B cell (primary cell): ENCODE results near the gene VPS35. TPM values are rescaled to one million over a fixed set of nuclear protein-coding genes. Genes with fewer than 3 reads are reported as not detected.

Experiments used
- ATAC-seq: fragments of 200-7000 bp; cut with Tn5 transposase; one replicate; pipeline ENCODE4 v1.10.0; 2021; ENCODE audit warnings: low read depth, mild to moderate bottlenecking, moderate number of reproducible peaks, moderate library complexity
- CTCF ChIA-PET: fragments of 350-600 bp; sonication (Branson Sonifier 250); formaldehyde crosslinking; loops from one replicate; lab custom pipeline; 2021; ENCODE audit warnings: antibody characterized with exemption, inconsistent platforms; lab: Charles Lee
- POLR2A ChIA-PET: fragments of 350-600 bp; sonication (Branson Sonifier 250); formaldehyde crosslinking; loops from one replicate; lab custom pipeline; 2021; ENCODE audit warnings: antibody characterized with exemption; lab: Charles Lee
- DNase-seq: peaks from one replicate; pipeline ENCODE4 v3.0.0; 2013
- H2AFZ ChIP-seq: 2 replicates; pipeline ENCODE4 v1.6.1; 2012; ENCODE audit warnings: mild to moderate bottlenecking, low read depth, low read length; ENCODE audit not compliant: insufficient read depth, poor library complexity, severe bottlenecking
- H3K27ac ChIP-seq, 2 donors: 1 replicate in 1 of 2; 2 replicates in 1 of 2; pipeline ENCODE4 v1.5.1; 2012 to 2013; ENCODE audit warnings: low read length in 2 of 2, mild to moderate bottlenecking in 2 of 2, moderate library complexity in 1 of 2
- H3K27me3 ChIP-seq, 4 experiments: fragments of 200-600 bp in 1 of 4; sonication (generic) in 1 of 4; replicated peaks in 1 of 4; 1 replicate in 2 of 4; 2 replicates in 2 of 4; pipeline versions ENCODE4 v1.6.1 to v1.7.0; 2013 to 2016; ENCODE audit warnings: low read length in 3 of 4, mild to moderate bottlenecking in 2 of 4, mixed read lengths in 1 of 4, moderate library complexity in 1 of 4; ENCODE audit not compliant: insufficient read depth in 4 of 4, control insufficient read depth in 3 of 4; ENCODE audit errors: control extremely low read depth in 1 of 4
- H3K36me3 ChIP-seq, 2 experiments: replicated peaks in 1 of 2; 1 replicate in 1 of 2; 2 replicates in 1 of 2; pipeline versions ENCODE4 v1.6.1 to v1.7.1; 2013; ENCODE audit warnings: low read length in 1 of 2; ENCODE audit not compliant: insufficient read depth in 2 of 2, control insufficient read depth in 1 of 2; ENCODE audit errors: control extremely low read depth in 1 of 2, extremely low read depth in 1 of 2
- H3K4me1 ChIP-seq, 2 donors: fragments of 200-600 bp in 1 of 2; sonication (generic) in 1 of 2; 1 replicate in 1 of 2; 2 replicates in 1 of 2; pipeline versions ENCODE4 v1.5.1 to v1.6.1; 2013 to 2017; ENCODE audit warnings: low read length in 2 of 2; ENCODE audit not compliant: control insufficient read depth in 2 of 2, insufficient read depth in 2 of 2
- H3K4me2 ChIP-seq: replicated peaks from 2 replicates; pipeline ENCODE3; 2012; ENCODE audit warnings: mild to moderate bottlenecking, low read depth, low read length; ENCODE audit not compliant: poor library complexity, severe bottlenecking
- H3K4me3 ChIP-seq, 5 experiments: fragments of 200-600 bp in 1 of 5; sonication (generic) in 1 of 5; 1 replicate in 3 of 5; 2 replicates in 2 of 5; pipeline versions ENCODE4 v1.5.1 to v1.7.0; 2011 to 2016; ENCODE audit warnings: low read length in 4 of 5, mild to moderate bottlenecking in 4 of 5, low read depth in 2 of 5, control low read depth in 1 of 5, moderate library complexity in 1 of 5; ENCODE audit not compliant: insufficient read depth in 1 of 5; ENCODE audit errors: control extremely low read depth in 1 of 5, extremely low read depth in 1 of 5
- H3K79me2 ChIP-seq: fragments of 200-600 bp; sonication (generic); one replicate; pipeline ENCODE4 v1.6.0; 2016; ENCODE audit warnings: low read length; ENCODE audit not compliant: control insufficient read depth, insufficient read depth
- H3K9ac ChIP-seq: fragments of 200-600 bp; sonication (generic); 2 replicates; pipeline ENCODE4 v1.6.1; 2017; ENCODE audit warnings: mild to moderate bottlenecking, low read length, moderate library complexity
- H3K9me3 ChIP-seq, 3 donors: one replicate each; pipeline versions ENCODE4 v1.6.1 to v1.7.1; 2013; ENCODE audit warnings: low read length in 2 of 3; ENCODE audit not compliant: control insufficient read depth in 2 of 3, insufficient read depth in 1 of 3; ENCODE audit errors: control extremely low read depth in 1 of 3
- H4K20me1 ChIP-seq: 2 replicates; pipeline ENCODE4 v1.6.0; 2012; ENCODE audit warnings: mild to moderate bottlenecking, low read length; ENCODE audit not compliant: insufficient read depth, control insufficient read depth, poor library complexity, severe bottlenecking
- H3K27ac Mint-ChIP-seq: one replicate; pipeline ENCODE4 v1.8.0; 2021; ENCODE audit warnings: mixed read lengths
- H3K27me3 Mint-ChIP-seq: one replicate; pipeline ENCODE4 v1.8.0; 2021; ENCODE audit warnings: mixed read lengths
- H3K4me1 Mint-ChIP-seq: one replicate; pipeline ENCODE4 v1.8.0; 2021; ENCODE audit warnings: mixed read lengths
- H3K4me3 Mint-ChIP-seq: one replicate; pipeline ENCODE4 v1.8.0; 2021; ENCODE audit warnings: mixed read lengths
- H3K9me3 Mint-ChIP-seq: one replicate; pipeline ENCODE4 v1.8.0; 2022; ENCODE audit warnings: mixed read lengths; ENCODE audit not compliant: insufficient read depth
- CTCF ChIP-seq: fragments of 200-600 bp; IDR thresholded peaks from one replicate; pipeline ENCODE4 v1.8.0; 2022; ENCODE audit warnings: antibody characterized with exemption, mild to moderate bottlenecking
- EZH2 ChIP-seq: IDR thresholded peaks from 2 replicates; pipeline ENCODE4 v1.6.1; 2012; ENCODE audit warnings: borderline replicate concordance, low read depth, mild to moderate bottlenecking, moderate library complexity, low read length; ENCODE audit not compliant: insufficient read depth, poor library complexity, severe bottlenecking
- WGBS: methylation state at CpG from one replicate; pipeline ENCODE4 v1.1.5; 2013; ENCODE audit warnings: missing lambda C conversion rate; ENCODE audit not compliant: insufficient coverage; 5-methylcytosine and 5-hydroxymethylcytosine counted together
- intact Hi-C: fragments of 100-400 bp; cut with micrococcal nuclease; formaldehyde crosslinking; loops from one replicate; pipeline ENCODE4 v1.10.0; 2022
- polyA plus RNA-seq: library from polyadenylated mRNA; depleted of rRNA; stranded (reverse); fragments of >200 nt; gene quantifications from 2 replicates; pipeline ENCODE4 v1.2.3, GENCODE V29; 2012
- total RNA-seq, 2 donors: library from RNA; stranded (reverse); fragments of 120-200 nt in 1 of 2; gene quantifications; 1 replicate in 1 of 2; 2 replicates in 1 of 2; pipeline versions ENCODE4 v1.2.3 to v1.2.4, GENCODE V29; 2013 to 2022

The VPS35 gene
- total and polyA plus RNA-seq, 2 donors (not counting 1 experiment from before 2014, with no cell fraction given): 9.5 to 120 TPM

- Histone ChIP-seq H4K20me1 (no peaks in the 10 kb centered on the region), H2AFZ (no peak overlapping the region), H3K27ac (no peak overlapping the region), H3K9me3 (no peaks in the 10 kb centered on the region), H3K9ac (no peak overlapping the region), H3K4me2 (no peak overlapping the region), H3K79me2 (no peaks in the 10 kb centered on the region), H3K36me3 (peaks cover 1 to 2% of the 10 kb centered on the region in 2 experiments), H3K4me1 (no peaks in the 10 kb centered on the region), H3K27me3 (no peaks in the 10 kb centered on the region), H3K4me3 (no peak overlapping the region)
- no CpG with 5 or more reads among the region's 2 CpGs for WGBS
- no peaks in the 10 kb centered on the region for H3K27me3 Mint-ChIP-seq
- H3K4me1 Mint-ChIP-seq: no peaks in the 10 kb centered on the region
- no peak overlapping the region for H3K27ac Mint-ChIP-seq
- no peak for DNase-seq
- TF ChIP-seq CTCF: no peak
- TF ChIP-seq EZH2: no peak
- CTCF ChIA-PET: no interaction called here
- intact Hi-C loops: no loop called here
- H3K4me3 Mint-ChIP-seq: no peak overlapping the region
- H3K9me3 Mint-ChIP-seq: no peaks in the 10 kb centered on the region
- POLR2A ChIA-PET: interaction anchor here (0.6 kb wide), 1 partner anchor 85 kb away, joined by 4 read pairs; no protein-coding TSS in a partner anchor
- ATAC-seq: no peak
Measured at GRCh38 chr16:46702030-46702429, 13.1 kb upstream of the VPS35 start.

DNA sequence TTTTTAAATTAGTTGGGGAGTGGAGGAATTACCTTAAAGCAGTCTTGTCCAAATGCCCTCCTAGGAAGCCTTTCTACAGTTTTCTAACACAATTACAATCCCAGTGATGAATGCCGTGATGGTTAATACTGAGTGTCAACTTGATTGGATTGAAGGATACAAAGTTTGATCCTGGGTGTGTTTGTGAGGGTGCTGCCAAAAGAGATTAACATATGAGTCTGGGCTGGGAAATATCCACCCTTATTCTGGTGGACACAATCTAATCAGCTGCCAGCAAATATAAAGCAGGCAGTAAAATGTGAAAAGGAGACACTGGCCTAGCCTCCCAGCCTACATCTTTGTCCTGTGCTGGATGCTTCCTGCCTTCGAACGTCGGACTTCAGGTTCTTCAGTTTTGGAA, 12.6 kb upstream of the VPS35 start:
- no peak for TF ChIP-seq CTCF
- no peak for TF ChIP-seq EZH2
- intact Hi-C loops: no loop called here
- DNase-seq: no peak
- ATAC-seq: no peak
- Histone ChIP-seq H4K20me1 (no peaks in the 10 kb centered on the region), H3K27me3 (no peaks in the 10 kb centered on the region), H3K36me3 (peaks cover 2 to 3% of the 10 kb centered on the region in 2 experiments), H3K4me3 (no peak overlapping the region), H3K4me1 (no peaks in the 10 kb centered on the region), H2AFZ (no peak overlapping the region), H3K9me3 (no peaks in the 10 kb centered on the region), H3K79me2 (no peaks in the 10 kb centered on the region), H3K4me2 (no peak overlapping the region), H3K9ac (no peak overlapping the region), H3K27ac (no peak overlapping the region)
- CTCF ChIA-PET: no interaction called here
- POLR2A ChIA-PET: interaction anchor here (0.6 kb wide), 1 partner anchor 86 kb away, joined by 4 read pairs; no protein-coding TSS in a partner anchor
- Mint-ChIP-seq H3K4me3 (no peak overlapping the region), H3K27me3 (no peaks in the 10 kb centered on the region), H3K9me3 (no peaks in the 10 kb centered on the region), H3K4me1 (no peaks in the 10 kb centered on the region), H3K27ac (no peak overlapping the region)
- no CpG with 5 or more reads among the region's 4 CpGs for WGBS
